ENCODE measurements around the gene DDX55.

The DDX55 gene

DNA sequence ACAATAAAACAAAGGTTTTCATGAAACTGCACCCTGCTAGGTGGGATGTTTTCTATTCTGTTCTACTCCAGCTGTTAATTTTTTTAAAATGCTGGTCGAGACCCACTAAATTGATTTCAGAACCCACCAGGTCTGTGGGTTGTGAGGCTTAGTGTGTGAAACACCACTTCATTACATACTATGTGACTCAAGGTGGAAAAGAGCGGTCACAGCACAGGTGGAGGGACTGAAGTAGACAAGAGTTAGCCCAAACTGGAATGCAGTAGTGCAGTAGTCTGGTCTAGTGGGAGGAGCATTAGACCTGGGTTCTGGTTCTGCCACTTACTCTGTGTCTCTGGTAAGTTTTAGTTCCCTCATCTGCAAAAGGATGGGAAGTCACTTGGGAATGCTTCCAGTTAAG lies 12.2 kb downstream of the DDX55 start:
- no peak for DNase-seq (ENCODE audit: low spot score)

DNA sequence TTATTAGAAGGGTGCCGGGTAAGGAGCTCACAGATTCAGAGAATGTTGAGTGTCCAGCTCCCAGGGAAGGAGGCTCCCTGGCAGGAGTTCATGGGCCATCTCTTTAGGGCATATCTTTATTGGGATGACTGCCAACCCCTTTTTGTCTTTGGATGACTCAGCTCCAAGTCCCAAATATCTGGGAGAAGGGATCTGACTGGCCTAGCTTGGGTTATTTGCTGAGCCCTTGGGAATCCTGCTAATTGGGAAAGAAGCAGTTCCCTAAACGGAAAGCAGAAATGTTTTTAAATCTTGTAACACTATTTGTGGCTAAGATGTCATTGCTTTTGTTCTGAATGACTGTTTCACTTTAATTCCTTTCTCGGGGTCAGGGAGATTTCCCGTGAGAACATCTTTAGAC lies 12.6 kb downstream of the DDX55 start:
- no peak for DNase-seq (ENCODE audit: low spot score)

DNA sequence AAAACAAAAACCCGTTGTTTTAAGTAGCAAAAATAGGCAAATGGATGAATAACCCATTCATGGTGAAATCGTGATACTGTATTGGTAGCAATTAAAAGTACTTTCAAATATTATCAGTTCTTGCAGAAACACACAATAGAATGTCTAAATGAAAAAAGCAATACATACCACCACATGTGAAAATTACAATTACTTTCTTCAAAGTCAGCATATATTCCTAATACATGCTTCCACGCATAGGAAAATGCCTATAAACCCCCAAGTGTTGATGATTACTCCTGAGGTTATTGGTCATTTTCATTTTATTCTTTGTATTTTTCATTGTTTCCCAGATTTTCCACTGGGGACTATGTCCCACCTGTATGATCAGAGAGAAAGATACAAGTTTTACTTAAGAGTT lies 15.2 kb downstream of the DDX55 start:
- no peak for DNase-seq (ENCODE audit: low spot score)

DNA sequence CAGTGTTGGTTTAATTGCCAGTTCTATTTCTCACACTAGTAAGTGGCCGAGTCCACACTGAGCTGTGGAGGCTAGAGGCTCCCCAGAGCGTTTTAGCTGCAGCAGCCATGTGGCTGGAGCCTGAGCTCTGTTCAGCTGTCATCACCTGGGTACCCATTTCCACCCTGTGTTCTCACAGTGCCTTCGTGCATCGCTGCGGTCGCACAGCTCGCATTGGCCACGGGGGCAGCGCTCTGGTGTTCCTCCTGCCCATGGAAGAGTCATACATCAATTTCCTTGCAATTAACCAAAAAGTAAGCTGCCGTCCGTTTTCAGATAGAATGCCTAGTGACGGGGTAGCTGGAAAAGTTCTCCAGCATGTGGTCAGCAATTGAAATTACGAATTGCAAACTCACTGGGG lies 15.7 kb downstream of the DDX55 start:
- DNase-seq (ENCODE audit: low spot score): no peak

DNA sequence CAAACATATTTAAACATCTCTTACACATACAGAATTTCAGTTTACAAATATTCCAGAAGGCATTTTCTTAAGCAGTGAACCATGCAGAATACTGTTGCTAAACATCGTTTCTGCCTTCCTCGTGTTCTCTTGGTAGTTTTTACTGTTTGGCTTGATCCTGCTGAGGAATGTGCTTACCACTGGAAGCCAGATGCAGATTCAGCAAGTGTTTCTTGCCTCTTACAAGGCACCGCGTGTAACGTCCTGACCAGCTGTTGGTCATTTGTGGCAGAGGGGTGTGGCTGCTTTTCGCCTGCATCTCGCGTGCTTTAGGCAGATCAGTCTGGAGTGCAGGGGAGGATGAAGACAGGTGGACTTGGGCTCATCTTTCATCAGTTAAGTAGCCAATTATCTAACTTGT lies 19.2 kb downstream of the DDX55 start:
- no peak for DNase-seq (ENCODE audit: low spot score)

DNA sequence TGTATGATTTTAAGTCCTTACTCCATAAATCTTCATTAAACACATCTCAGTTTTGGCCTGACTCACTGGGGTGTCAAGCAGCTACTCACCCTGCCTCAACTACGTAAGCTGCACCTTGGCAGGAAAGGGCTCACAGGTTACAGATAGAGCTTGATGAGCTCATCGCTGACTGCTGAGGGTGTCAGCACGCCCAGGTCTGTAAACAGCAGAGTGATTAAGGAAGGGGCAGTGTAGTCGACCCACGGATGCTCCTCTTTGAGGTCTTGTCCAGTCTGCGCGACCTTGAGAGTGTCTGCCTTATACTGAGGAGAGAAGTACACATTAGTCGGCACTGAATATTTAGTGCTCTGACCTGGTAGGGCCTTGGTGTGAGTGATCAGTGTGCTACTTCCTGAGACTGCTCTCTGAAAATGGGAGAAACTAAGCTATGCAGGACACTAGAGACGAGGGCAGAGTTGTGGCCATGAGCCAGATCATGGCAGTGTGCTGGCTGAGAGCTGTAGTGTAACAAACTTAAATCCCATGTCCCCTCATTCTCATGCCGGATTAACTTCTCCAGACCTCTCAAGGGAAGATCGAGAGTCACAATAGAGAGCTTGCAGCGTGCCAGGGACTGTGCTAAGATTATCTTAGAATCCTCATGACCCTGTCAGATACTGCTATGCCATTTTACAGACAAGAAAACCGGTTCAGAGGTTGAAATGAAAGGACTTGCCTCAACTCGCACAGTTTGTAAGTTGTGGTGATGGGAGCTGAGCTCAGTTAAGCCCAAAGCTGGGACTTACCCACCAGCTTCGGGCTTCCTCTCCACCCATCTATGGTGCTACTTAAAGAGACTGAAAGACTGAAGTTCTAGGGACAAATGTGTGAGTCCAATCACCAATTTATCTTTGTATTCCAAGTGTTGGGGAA lies 20.0 kb downstream of the DDX55 start:
- DNase-seq (ENCODE audit: low spot score): no peak

DNA sequence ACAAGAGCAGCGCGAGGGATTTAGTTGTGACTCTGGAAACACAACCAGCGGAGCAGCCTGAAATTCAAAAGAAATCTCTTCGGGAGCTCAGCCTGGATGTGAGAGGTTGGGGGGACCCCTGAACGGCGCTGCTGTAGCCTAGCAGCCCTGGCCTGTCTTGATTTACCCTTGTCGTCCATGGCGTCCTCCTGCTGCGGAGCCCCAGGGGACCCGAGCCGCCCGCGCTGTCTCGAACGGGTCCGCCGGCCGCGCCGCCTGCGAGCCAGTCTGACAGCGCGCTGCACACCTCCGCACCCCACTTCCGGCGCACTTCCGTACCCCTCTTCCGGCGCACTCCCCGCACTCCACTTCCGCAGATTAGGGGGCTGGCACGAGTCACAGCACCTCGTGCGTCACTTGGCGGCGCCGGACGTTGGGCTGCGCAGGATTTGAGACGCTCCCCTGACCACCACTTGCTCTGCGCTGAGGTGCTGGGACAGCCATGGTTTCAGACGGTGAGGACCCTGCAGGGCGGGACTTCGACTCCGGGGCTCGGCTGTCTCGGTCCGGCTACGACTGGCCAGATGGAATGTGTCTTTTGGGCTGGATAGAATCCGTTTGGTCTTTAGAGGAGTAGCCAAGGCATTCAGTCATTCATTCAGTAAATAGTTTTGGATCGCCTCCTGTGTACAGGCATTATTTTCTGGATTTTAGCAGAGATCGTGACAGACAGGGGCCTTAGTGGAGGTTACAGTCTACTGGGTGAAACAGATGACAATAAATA lies 31.7 kb downstream of the DDX55 start, which contains the start of the genes EIF2B1 and GTF2H3:
EIF2B1 (minus strand) TSS at position 308 of the 763 bp plus-strand sequence; CDS start at position 179, 129 bp downstream.
GTF2H3 (plus strand) TSS at position 451 of the 763 bp plus-strand sequence; CDS start at position 482, 31 bp downstream.
- peak; percentile 97 for DNase-seq (ENCODE audit: low spot score)

DNA sequence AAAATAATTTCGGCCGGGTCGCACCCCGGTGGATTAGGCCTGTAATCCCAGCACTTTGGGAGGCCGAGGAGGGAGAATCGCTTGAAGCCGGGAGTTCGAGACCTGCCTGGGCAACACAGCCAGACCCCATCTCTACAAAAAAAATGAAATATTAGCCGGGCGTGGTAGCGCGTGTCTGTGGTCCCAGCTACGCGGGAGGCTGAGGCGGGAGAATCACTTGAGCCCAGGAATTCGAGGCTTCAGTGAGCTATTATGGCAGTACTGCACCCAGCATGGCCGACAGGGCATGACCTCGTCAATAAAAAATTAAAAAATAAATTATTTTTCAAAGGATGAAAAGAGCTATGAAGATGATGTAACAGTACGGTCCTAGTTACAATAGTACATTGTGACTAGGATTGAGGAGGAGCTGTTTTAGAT lies 32.3 kb downstream of the DDX55 start:
- DNase-seq (ENCODE audit: low spot score): no peak

DNA sequence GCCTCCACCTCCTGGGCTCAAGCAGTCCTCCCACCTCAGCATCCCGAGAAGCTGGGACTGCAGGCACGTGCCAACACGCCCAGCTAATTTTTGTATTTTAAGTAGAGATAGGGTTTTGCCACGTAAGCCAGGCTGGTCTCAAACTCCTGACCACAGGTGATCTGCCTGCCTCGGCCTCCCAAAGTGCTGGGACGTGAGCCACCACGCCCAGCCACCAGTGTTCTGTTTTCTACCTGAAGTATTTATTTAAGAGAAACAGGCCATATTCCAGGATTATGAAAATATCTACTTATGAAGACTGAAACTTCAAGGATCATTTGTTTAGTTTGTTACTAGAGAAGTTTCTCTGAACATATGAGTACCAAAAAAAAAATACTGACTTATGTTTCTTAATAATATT lies 42.0 kb downstream of the DDX55 start:
- no peak for DNase-seq (ENCODE audit: low spot score)

DNA sequence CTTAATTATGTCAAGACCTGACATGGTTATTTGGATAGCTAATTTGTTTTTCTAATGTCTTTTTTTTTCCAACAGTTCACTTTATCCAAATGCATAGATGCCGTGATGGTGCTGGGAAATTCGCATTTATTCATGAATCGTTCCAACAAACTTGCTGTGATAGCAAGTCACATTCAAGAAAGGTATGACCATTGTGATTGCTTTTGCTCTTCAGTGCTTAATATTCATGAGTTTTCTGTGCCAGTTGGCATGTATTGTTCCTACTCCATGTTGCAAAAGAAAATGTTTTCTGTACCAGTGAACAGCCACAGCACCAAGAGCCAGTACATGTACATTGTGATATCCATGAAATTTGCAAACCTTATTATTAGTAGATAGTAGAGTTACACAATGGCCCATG lies 43.5 kb downstream of the DDX55 start:
- no peak for DNase-seq (ENCODE audit: low spot score)

DNA sequence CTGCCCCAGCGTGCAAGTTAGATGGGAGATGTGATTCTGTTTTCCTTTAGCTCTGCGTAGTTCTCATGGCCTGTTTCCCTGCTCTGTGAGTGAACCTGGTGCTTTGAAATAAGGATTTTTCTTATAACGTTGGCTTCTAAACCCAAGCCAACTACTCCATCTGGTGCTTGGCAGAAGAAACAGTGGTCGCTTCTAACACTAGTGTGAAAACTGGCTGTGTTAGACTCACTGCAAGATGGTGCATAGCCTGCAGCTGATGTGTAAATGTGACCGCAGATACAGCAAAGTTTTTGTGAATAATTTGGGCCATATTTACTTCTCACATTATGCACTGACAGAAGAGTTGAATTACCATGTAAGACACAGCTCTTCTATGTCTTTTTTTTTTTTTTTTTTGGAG lies 44.0 kb downstream of the DDX55 start:
- DNase-seq (ENCODE audit: low spot score): peak; percentile 89

DNA sequence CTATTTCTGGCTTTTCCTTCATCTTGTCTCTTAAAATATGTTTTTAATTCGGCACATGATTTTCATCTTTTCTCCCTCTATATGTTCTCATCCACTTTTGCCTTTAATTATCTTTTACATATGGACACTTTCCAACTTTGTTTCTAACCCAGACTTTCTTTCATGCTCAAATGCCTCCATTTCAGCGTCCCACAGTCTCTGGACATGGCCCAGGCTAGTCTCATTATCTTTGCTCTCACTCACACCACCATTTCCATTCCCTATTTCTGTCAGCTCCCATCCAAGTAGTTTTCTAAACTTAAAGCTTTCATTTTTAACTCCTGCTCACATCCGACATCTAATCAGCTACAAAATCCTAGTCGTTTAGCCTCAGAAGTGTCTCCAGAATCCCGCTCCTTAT lies 46.5 kb downstream of the DDX55 start:
- DNase-seq (ENCODE audit: low spot score): no peak

DNA sequence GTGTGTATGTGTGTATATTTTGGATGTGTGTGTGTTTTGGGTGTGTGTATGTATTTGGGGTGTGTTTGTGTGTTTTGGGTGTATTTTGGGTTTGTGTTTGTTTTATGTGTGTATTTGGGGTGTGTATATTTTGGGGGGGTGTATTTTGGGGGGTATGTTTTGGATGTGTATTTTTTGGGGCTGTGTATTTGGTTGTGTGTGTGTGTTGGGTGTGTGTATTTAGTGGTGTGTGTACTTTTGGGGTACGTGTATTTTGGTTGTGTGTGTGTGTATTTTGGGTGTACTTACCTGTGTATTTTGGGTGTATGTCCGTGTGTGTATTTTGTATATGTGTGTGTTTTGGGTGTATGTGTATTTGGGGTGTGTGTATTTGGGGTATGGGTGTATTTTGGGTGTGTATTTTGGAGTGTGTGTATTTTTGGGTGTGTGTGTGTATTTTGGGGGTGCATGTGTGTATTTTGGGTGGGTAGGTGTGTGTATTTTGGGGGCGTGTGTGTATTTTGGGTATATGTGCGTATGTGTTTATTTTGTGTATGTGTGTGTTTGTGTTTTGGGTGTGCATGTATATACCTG lies 52.3 kb downstream of the DDX55 start:
- DNase-seq (ENCODE audit: low spot score): no peak

DNA sequence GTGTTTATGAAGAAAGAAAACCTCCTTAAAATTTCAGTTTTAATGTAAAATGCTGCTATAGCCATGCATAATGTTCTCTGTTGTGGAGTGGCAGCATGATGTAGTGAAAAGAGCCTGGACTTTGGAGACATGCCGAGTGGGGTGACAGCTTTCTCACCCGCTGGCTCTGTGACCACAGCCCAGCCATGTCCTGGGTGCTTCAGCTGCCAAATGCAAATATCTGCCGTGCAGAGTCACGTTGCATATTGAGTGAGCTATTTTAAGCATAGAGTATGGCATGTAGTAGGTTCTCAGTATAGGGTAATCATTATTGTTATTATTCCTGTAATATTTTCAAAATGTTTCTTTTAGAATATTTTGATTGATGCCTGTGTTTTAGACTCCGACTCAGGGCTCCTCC lies 53.5 kb downstream of the DDX55 start:
- peak; percentile 47 for DNase-seq (ENCODE audit: low spot score)

DNA sequence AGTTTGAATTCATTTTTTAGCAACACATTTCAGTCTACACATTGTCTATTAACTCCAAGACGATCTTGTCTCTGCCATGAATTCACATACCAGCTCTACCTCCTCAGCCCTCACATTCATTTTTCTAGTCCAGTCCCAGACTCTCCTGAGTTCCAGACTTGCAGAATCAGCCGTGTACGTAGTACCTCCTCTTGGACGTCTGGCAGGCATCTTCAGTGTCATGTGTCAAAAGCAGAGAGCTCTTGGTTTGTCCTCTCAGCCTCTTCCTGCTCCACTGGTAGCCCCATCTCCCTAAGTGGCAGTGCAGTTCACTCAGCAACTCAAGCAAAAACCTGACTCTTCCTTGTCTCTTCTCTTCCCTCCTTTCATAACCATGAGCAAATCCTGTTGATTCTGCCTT lies 54.5 kb downstream of the DDX55 start:
- no peak for DNase-seq (ENCODE audit: low spot score)

DNA sequence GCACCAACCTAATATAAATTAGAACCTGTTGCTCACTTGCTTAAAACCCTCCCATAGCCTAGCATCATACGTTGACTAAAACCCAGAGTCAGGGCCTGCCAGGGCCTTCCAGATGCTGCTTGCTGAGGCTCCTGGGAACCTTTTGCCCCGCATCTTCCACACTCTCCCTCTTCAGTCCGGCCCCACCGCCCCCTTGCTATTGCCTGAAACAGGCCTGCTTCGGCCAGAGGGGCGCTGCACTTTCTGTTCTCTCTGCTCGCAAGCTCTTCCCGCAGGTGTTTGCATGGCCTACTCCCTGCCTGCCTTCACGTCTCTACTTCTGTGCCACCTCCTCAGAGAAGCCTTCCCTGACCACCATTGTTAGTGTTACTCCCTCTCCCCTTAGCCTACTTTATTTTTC lies 55.3 kb downstream of the DDX55 start:
- DNase-seq (ENCODE audit: low spot score): no peak

DNA sequence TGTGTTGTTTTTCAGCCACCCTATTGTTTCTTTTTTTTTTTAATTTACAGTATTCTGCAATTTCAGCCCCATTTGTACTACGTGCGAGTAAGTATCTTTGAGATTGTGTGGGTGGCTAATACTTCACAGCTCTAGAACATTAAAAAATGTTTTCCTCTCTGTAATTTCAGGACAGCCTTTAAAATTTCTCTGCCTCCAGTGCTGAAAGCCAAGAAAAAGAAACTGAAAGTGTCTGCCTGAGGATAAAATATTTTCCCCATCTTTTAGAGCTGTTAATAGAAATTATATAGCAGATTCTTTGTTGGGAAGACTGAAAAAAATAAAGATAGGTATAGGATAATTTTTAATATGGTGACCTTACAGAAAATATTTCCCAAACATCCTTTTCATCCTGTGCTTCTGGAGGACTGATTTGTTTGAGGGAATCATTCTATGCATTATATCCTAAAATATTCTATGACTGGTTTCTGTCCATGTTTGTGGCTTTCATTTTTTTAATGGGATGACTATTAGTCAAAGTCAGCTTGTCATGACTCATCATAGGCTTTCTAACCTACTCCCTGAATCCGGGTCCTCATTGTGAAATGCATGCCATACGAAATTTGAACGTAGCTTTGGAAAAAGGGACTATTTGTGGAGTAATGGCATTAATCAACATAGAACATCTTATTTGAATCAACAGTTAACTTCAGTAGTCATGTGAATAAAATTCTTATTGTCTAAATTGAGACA lies 58.3 kb downstream of the DDX55 start:
- DNase-seq (ENCODE audit: low spot score): no peak

DNA sequence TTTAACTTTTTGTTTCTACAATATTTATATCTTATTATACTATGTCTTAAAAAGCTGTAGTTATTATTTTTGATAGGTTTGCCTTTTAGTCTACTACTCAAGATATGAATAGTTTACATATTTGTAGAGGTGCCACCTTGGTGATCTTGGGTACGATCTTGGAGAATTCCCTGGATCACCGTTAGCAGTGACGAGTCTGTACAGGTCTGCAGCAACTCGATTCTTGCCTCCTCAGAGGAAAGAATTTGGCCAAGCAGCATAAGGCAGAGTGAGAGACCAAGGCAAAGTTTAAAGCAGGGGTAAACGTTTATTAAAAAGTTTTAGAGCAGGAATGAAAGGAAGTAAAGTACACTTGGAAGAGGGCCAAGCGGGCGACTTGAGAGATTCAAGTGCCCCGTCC lies 65.9 kb downstream of the DDX55 start:
- DNase-seq (ENCODE audit: low spot score): no peak
